Activated CD8-positive, alpha-beta T cell treated with anti-CD3 and anti-CD28 coated beads for 36 hours (primary cell): ENCODE measurements around the gene EEF2. TPM values are rescaled to one million over a fixed set of nuclear protein-coding genes. Genes with fewer than 3 reads are reported as not detected.

Experiments used
- ATAC-seq: fragments of 200-7000 bp; cut with Tn5 transposase; one replicate; pipeline ENCODE4 v1.10.0; 2021; ENCODE audit warnings: mild to moderate bottlenecking, moderate library complexity
- CTCF ChIA-PET: fragments of 350-600 bp; sonication (Branson Sonifier 250); formaldehyde crosslinking; loops from one replicate; lab custom pipeline; 2021; ENCODE audit warnings: antibody characterized with exemption; lab: Charles Lee
- POLR2A ChIA-PET: fragments of 350-600 bp; sonication (Branson Sonifier 250); formaldehyde crosslinking; loops from one replicate; lab custom pipeline; 2021; ENCODE audit warnings: antibody characterized with exemption; lab: Charles Lee
- DNase-seq: peaks from one replicate; pipeline ENCODE4 v3.0.0-alpha.2; 2020
- H3K27ac Mint-ChIP-seq: one replicate; pipeline ENCODE4 v1.8.0; 2021; ENCODE audit warnings: mild to moderate bottlenecking, mixed read lengths
- H3K27me3 Mint-ChIP-seq: one replicate; pipeline ENCODE4 v1.8.0; 2021; ENCODE audit warnings: mixed read lengths
- H3K36me3 Mint-ChIP-seq: one replicate; pipeline ENCODE4 v1.8.0; 2021; ENCODE audit warnings: low read depth, mixed read lengths
- H3K4me1 Mint-ChIP-seq: one replicate; pipeline ENCODE4 v1.8.0; 2021; ENCODE audit warnings: low read depth, mixed read lengths
- H3K4me3 Mint-ChIP-seq: one replicate; pipeline ENCODE4 v1.8.0; 2021; ENCODE audit warnings: mild to moderate bottlenecking, moderate library complexity, mixed read lengths
- H3K9me3 Mint-ChIP-seq: one replicate; pipeline ENCODE4 v1.8.0; 2021; ENCODE audit warnings: mixed read lengths
- intact Hi-C: fragments of 100-400 bp; cut with micrococcal nuclease; formaldehyde crosslinking; loops from one replicate; pipeline ENCODE4 v1.10.0; 2022
- total RNA-seq, 2 experiments: library from RNA; stranded (reverse); gene quantifications; one replicate each; pipeline ENCODE4 v1.2.3, GENCODE V29; 2021
- TF ChIP-seq, protein P1 (sequence below): fragments of 200-600 bp; IDR thresholded peaks from one replicate; pipeline ENCODE4 v1.8.0; 2022; ENCODE audit warnings: antibody characterized with exemption, mild to moderate bottlenecking

The EEF2 gene
- total RNA-seq, result 1,000 to 10,000 TPM; 3,533 to 3,625 TPM

DNA sequence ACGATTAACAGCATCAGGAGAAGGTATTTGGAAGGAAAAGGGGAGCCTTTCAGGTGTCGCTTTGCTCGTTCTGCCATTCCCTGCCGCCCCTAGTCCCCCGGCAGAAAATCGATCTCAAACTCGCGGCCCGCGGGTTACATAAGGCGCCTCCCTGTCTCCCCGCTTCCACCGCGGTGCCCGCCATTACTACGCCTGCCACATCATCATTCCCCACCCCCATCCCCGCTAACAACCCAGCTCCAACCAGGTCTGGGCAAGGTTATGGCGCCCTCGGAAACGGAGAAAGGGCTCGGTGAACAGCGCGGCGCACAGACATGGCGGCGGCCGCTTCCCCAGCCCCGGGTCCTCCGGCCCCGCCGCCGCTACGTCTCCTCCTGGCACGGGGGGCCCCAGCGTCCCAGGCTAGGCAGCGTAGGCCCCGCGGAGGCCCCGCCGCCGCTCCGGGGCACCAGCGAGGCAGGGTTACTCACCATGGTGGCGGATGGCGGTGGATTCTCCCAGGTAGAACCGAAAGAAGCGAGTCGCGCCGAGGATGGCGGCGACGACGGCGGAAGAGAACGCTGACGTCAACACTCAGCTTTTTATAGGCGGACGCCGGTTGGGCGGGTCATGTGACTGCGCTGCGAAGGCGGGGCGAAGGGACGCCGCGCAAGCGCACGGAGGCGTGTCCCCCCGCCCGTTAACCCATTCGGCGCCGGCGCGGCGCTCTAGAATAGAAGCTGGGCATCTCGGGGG lies at the start of gene EEF2:
TSS of gene EEF2 (minus strand) at position 556 of the 735 bp plus-strand sequence. CDS start at position 473, 83 bp downstream.
- Mint-ChIP-seq H3K9me3 (no peaks in the 10 kb centered on the region), H3K27ac (peak within 1 kb of the TSS; percentile 95), H3K36me3 (peaks cover 51% of the 10 kb centered on the region), H3K4me3 (peak within 1 kb of the TSS; percentile 94), H3K27me3 (no peaks in the 10 kb centered on the region), H3K4me1 (peaks cover 46% of the 10 kb centered on the region)
- intact Hi-C loops, result loop anchor here (5.0 kb wide), 1 partner anchor 132 kb away; no protein-coding TSS in a partner anchor
- ATAC-seq (peak; percentile 49), DNase-seq (peak; percentile 88)
- ChIA-PET CTCF (interaction anchor here (0.7 to 2.5 kb wide), 11 partner anchors 10 to 680 kb away, joined by 3 to 17 read pairs (median 4); partner anchors contain the start of genes DAPK3, MRPL54 and PIAS4), POLR2A (interaction anchor here (0.6 to 7.8 kb wide), 24 partner anchors 9 to 670 kb away, joined by 3 to 131 read pairs (median 4); partner anchors contain the start of genes APBA3, DAPK3, MRPL54 and PIAS4)
- TF ChIP-seq, protein P1, sequence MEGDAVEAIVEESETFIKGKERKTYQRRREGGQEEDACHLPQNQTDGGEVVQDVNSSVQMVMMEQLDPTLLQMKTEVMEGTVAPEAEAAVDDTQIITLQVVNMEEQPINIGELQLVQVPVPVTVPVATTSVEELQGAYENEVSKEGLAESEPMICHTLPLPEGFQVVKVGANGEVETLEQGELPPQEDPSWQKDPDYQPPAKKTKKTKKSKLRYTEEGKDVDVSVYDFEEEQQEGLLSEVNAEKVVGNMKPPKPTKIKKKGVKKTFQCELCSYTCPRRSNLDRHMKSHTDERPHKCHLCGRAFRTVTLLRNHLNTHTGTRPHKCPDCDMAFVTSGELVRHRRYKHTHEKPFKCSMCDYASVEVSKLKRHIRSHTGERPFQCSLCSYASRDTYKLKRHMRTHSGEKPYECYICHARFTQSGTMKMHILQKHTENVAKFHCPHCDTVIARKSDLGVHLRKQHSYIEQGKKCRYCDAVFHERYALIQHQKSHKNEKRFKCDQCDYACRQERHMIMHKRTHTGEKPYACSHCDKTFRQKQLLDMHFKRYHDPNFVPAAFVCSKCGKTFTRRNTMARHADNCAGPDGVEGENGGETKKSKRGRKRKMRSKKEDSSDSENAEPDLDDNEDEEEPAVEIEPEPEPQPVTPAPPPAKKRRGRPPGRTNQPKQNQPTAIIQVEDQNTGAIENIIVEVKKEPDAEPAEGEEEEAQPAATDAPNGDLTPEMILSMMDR, result no peak

DNA sequence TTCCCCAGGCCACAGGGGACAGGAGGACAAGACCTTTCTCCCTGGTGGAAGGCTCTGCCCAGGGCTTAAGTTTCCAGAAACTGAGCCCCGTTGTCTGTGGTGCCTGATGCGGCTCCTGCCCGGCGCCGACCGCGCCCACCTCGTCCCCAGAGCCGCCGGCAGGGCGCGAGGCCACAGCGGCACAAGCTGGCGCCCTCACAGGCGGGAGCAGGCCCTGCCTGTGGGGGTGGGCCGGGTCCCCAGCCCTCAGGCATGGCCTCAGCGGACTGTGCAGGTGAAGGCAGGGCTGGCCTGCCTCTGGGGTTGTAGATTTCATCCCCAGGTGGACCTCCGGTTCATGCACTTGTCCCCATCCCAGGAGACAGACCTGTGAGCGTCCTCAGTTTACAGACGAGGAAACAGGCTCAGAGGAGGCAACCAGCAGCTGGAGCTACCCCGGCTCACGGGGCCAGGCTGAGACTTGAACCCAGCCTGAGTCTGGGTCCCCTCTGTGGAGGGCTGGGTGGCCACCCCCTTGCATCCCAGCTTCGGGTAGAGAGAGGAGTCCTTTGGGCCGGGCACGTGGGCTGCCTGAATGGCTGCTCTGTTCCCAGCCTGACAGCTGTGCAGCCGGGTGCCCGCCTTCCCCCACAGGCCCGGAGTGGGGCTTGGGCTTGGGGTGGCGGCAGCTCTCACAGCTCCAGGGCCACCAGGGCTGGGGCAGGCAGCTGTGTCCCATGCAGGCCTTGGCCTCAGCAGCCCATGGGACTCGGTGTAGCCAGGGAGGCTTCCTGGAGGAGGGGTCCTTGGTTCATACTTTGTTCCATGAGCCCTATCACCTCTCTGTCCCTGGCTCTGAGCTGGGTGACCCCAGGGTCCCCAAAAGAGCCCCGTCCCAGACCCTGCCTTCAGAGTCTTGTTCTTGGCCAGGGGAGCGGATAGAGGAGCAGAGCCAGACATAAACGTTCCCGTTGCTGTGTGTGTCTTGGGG lies 49.1 kb upstream of the EEF2 start:
- H3K9me3 Mint-ChIP-seq, result no peaks in the 10 kb centered on the region
- no peak for ATAC-seq
- TF ChIP-seq, protein P1, result no peak
- H3K27ac Mint-ChIP-seq, result peak overlapping the region; percentile 30
- no peak overlapping the region for H3K4me3 Mint-ChIP-seq
- no peaks in the 10 kb centered on the region for H3K27me3 Mint-ChIP-seq
- ChIA-PET CTCF (no interaction called here), POLR2A (interaction anchor here (0.6 to 0.9 kb wide), 2 partner anchors 16 to 51 kb away, joined by 3 read pairs; no protein-coding TSS in a partner anchor)
- intact Hi-C loops, result no loop called here
- no peaks in the 10 kb centered on the region for H3K4me1 Mint-ChIP-seq
- peaks cover 4% of the 10 kb centered on the region for H3K36me3 Mint-ChIP-seq
- no peak for DNase-seq

DNA sequence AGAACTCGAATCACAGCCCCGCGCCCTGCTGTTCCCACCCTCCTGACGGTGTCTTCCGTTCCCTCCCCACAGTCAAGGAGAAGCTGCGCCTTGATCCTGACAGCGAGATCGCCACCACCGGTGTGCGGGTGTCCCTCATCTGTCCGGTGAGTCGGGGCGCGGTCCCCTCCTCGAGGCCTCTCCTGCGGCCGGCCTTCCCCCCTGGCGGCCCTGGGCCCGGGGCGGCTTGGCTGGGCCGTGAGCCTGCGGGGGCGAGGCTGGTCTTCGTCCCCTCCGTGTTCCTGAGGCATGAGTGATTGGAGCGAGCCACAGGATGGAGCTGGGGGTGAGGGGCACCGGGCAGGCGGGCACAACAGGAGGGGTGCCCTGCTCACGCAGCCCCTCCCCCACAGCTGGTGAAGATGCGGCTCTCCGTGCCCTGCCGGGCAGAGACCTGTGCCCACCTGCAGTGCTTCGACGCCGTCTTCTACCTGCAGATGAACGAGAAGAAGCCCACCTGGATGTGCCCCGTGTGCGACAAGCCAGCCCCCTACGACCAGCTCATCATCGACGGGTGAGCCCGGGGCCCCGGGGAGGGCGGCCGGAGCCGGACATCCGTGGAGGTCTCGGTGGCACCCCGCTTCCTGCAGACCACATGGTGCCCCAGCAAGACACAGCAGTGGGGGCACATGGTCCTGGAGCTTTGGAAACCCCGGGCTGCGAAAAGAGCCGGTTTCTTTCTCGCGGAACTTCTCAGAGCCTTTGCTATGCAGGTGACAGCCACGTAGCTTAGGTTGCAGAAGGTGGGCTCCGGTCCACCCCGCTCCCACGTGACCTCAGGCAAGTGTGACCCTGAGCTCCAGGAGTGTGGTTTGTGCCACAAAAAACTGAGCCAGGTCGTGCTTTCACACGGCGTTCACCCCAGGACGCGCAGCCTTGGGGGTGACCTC lies 48.0 kb upstream of the EEF2 start:
- ATAC-seq (no peak), DNase-seq (no peak)
- no peak overlapping the region for H3K4me3 Mint-ChIP-seq
- H3K27ac Mint-ChIP-seq, result no peak overlapping the region
- H3K36me3 Mint-ChIP-seq, result peaks cover 4% of the 10 kb centered on the region
- TF ChIP-seq, protein P1, result no peak
- no peaks in the 10 kb centered on the region for H3K4me1 Mint-ChIP-seq
- ChIA-PET CTCF (no interaction called here), POLR2A (no interaction called here)
- no peaks in the 10 kb centered on the region for H3K9me3 Mint-ChIP-seq
- intact Hi-C loops, result no loop called here
- no peaks in the 10 kb centered on the region for H3K27me3 Mint-ChIP-seq

DNA sequence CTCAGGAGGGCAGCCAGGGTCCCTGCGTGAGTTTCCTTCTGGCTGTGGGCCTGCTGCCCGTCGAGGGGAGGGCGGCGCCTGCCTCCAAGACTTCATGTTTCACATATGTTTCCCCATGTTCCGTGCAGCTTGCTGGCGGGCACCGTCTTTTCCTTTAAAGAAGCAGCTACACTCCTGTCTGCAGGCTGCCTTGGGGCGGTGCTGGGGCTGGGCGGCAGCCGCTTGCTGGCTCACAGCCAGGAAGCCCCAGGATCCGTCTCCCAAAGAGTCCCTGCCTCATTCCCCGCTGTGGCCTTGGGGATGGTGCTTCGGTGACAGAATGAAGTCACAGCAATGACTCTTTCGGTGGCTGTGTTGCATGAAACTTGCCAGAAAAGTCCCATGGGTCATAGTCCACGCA lies 47.2 kb upstream of the EEF2 start:
- Mint-ChIP-seq H3K27me3 (no peaks in the 10 kb centered on the region), H3K27ac (no peak overlapping the region), H3K36me3 (peaks cover 2% of the 10 kb centered on the region), H3K9me3 (no peaks in the 10 kb centered on the region), H3K4me1 (no peaks in the 10 kb centered on the region), H3K4me3 (no peak overlapping the region)
- intact Hi-C loops, result no loop called here
- POLR2A ChIA-PET, result no interaction called here
- CTCF ChIA-PET, result no interaction called here
- DNase-seq (no peak), ATAC-seq (no peak)
- TF ChIP-seq, protein P1, result no peak
